Psoas muscle (tissue), 8 donors: ENCODE data around the gene COCH. TPM values are rescaled to one million over a fixed set of nuclear protein-coding genes. Genes with fewer than 3 reads are reported as not detected.

Experiments used
- ATAC-seq, 4 donors: fragments of 200-7000 bp; cut with Tn5 transposase; one replicate each; pipeline ENCODE4 v1.9.1; 2020; ENCODE audit warnings: moderate library complexity in 3 of 4, mild to moderate bottlenecking in 2 of 4
- DNase-seq, 2 donors: peaks; one replicate each; pipeline ENCODE4 v3.0.0-alpha.2; 2020
- H3K27ac ChIP-seq: fragments of 200-600 bp; one replicate; pipeline ENCODE4 v1.8.0; 2022
- H3K27me3 ChIP-seq, 3 donors: fragments of 200-600 bp in 1 of 3; one replicate each; pipeline versions ENCODE4 v1.6.1 to v1.8.0; 2013 to 2022; ENCODE audit warnings: low read length in 2 of 3, mild to moderate bottlenecking in 2 of 3, moderate library complexity in 1 of 3; ENCODE audit not compliant: insufficient read depth in 3 of 3
- H3K36me3 ChIP-seq, 2 donors: fragments of 200-600 bp in 1 of 2; one replicate each; pipeline versions ENCODE4 v1.6.1 to v1.8.0; 2013 to 2022; ENCODE audit warnings: low read depth in 1 of 2, mild to moderate bottlenecking in 1 of 2, moderate library complexity in 1 of 2; ENCODE audit not compliant: insufficient read depth in 1 of 2
- H3K4me1 ChIP-seq: fragments of 200-600 bp; one replicate; pipeline ENCODE4 v1.8.0; 2022
- H3K4me3 ChIP-seq: fragments of 200-600 bp; one replicate; pipeline ENCODE4 v1.8.0; 2022; ENCODE audit warnings: mild to moderate bottlenecking
- H3K9me3 ChIP-seq: fragments of 200-600 bp; one replicate; pipeline ENCODE4 v1.8.0; 2022
- WGBS, 3 donors: extraction: QIAGEN DNeasy Blood & Tissue Kit; methylation state at CpG; one replicate each; pipeline versions ENCODE4 v1.1.6 to v1.1.7; 2013; 5-methylcytosine and 5-hydroxymethylcytosine counted together
- intact Hi-C, 2 donors: fragments of 100-400 bp; cut with DNase I; formaldehyde crosslinking; loops; one replicate each; pipeline versions ENCODE4 v1.11.0 to v1.14.2; 2022
- long read RNA-seq, 2 donors: library from polyadenylated mRNA; unstranded; transcript quantifications; one replicate each; pipeline ENCODE4 v2.0.0, GENCODE V29; 2021
- polyA plus RNA-seq, 3 donors: library from polyadenylated mRNA; stranded (reverse); fragments of 200-250 nt; gene quantifications; one replicate each; pipeline ENCODE4 v1.2.3, GENCODE V29; 2013
- total RNA-seq, 4 donors: library from RNA; stranded (reverse); fragmentation: NEBNext Ultra II Directional in 2 of 4; extraction: Animal tissue kit (Norgen Biotek cat#: 25700) in 2 of 4; gene quantifications; one replicate each; pipeline versions ENCODE4 v1.2.1 to v1.2.4, GENCODE V29; 2021 to 2023
- TF ChIP-seq, protein P1 (sequence below): fragments of 200-600 bp; IDR thresholded peaks from one replicate; pipeline ENCODE4 v1.8.0; 2022; ENCODE audit warnings: antibody characterized with exemption
- donor health status: healthy with polysubstance abuse.
- donor health status: DM: no; HTN: no; CAD: no; lungs with moderate emphysema.
- donor health status: Bipolar disorder and iron deficiency.
- donor health status: healthy.
- donor health status: DM: yes; HTN: yes; CAD: no.
- donor health status: DM: no; HTN: no; CAD: no.
- donor health status: DM: no; HTN: no; CAD: no.
- donor health status: DM: yes; HTN: yes; CAD: no.

Gene COCH
- total RNA-seq: 1 to 10 TPM in 1 of 4 donors, under 1 TPM in 3; 0.52 to 1.4 (median 0.88) TPM
- under 1 TPM; 0.32 to 0.38 (median 0.35) TPM for polyA plus RNA-seq
- long read RNA-seq, donor 1, partial matches to known transcripts: 0 of 10 reads
- long read RNA-seq, donor 1, other reads (novel, unspliced or antisense): 9 of 10 reads
- long read RNA-seq, donor 2, partial matches to known transcripts: 0 of 40 reads
- long read RNA-seq, donor 2, other reads (novel, unspliced or antisense): 40 of 40 reads

DNA sequence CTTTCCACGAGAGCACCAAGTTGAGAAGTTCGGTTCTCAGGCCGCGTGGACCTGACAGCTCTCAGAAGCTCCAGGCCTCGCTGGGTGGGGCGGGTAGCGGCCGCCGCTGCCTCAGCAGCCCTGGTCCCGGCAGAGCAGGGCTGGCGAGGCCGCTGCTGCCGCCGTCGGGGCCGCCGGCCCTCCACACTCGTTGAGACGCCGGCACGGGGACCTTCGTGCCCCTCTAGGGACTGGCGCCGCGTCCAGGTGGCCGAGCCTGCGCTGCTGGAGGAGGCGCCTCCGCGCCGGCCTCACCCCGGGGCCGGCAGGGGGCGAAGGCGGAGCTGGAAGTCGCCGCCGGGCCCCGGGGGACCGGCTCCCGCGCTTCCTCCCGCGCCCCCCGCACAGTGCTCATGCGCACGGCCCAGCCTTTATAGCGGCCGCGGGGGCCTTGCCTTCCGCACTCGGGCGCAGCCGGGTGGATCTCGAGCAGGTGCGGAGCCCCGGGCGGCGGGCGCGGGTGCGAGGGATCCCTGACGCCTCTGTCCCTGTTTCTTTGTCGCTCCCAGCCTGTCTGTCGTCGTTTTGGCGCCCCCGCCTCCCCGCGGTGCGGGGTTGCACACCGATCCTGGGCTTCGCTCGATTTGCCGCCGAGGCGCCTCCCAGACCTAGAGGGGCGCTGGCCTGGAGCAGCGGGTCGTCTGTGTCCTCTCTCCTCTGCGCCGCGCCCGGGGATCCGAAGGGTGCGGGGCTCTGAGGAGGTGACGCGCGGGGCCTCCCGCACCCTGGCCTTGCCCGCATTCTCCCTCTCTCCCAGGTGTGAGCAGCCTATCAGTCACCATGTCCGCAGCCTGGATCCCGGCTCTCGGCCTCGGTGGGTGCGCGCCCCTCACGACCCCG is at the start of gene COCH:
TSS of gene COCH (plus strand) at position 440 of the 879 bp plus-strand sequence. CDS start at position 820, 380 bp downstream.
- no peaks in the 10 kb centered on the region for H3K9me3 ChIP-seq
- H3K36me3 ChIP-seq: no peaks in the 10 kb centered on the region
- WGBS, 3 donors: 3 to 7% (median 4%) methylated on average over 51 to 99 of the region's 99 CpGs
- TF ChIP-seq, protein P1, sequence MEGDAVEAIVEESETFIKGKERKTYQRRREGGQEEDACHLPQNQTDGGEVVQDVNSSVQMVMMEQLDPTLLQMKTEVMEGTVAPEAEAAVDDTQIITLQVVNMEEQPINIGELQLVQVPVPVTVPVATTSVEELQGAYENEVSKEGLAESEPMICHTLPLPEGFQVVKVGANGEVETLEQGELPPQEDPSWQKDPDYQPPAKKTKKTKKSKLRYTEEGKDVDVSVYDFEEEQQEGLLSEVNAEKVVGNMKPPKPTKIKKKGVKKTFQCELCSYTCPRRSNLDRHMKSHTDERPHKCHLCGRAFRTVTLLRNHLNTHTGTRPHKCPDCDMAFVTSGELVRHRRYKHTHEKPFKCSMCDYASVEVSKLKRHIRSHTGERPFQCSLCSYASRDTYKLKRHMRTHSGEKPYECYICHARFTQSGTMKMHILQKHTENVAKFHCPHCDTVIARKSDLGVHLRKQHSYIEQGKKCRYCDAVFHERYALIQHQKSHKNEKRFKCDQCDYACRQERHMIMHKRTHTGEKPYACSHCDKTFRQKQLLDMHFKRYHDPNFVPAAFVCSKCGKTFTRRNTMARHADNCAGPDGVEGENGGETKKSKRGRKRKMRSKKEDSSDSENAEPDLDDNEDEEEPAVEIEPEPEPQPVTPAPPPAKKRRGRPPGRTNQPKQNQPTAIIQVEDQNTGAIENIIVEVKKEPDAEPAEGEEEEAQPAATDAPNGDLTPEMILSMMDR: peak; percentile 19
- ATAC-seq: peak; percentile 48 to 76 (median 58)
- H3K4me3 ChIP-seq: peak within 1 kb of the TSS; percentile 75
- H3K27me3 ChIP-seq: peaks cover 0 to 59% (median 20%) of the 10 kb centered on the region in 3 donors
- intact Hi-C loops: no loop called here
- H3K4me1 ChIP-seq: peaks cover 10% of the 10 kb centered on the region
- peak; percentile 33 to 50 for DNase-seq
- H3K27ac ChIP-seq: no peak within 1 kb of the TSS

DNA sequence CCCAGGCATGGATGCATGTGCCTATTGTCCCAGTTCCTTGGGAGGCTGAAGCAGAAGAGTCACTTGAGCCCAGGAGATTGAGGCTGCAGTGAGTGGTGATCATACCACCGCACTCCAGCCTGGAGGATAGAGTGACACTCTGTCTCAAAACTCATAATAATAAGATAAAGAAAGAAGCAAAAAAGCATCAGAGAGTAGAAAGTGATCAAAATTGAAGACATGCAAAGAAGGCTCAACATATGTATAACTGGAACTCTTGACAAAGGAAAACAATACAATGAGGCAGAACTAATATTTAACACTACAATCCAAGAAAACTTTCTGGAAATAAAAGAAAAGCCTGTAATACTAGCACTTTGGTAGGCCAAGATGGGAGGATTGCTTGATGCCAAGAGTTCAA is 48.3 kb upstream of the COCH start:
- intact Hi-C loops: no loop called here

DNA sequence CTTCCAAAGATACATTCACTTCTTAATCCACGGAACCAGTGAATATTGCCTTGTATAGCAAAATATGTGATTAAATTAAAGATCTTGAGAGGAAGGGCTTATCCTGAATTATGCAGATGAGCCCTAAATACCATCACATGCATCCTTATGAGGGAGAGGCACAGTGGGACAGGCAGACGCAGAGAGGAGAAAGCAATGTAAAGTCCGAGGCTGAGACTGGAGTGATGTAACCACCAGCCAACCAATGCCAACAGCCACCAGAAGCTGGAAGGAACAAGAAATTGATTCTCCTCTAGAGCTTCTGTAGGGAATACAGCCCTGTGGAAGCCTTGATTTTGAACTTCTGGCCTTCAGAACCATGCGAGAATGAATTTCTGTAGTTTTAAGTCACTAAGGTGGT is 44.5 kb upstream of the COCH start:
- DNase-seq: no peak
- no peaks in the 10 kb centered on the region for H3K36me3 ChIP-seq
- intact Hi-C loops: no loop called here
- no peak overlapping the region for H3K27ac ChIP-seq
- no peak for ATAC-seq
- peaks cover 14% of the 10 kb centered on the region for H3K9me3 ChIP-seq
- no peak overlapping the region for H3K4me3 ChIP-seq
- no peaks in the 10 kb centered on the region for H3K4me1 ChIP-seq
- WGBS, 3 donors: 58 to 79% (median 76%) methylated on average over 4 of the region's 4 CpGs
- H3K27me3 ChIP-seq: no peaks in the 10 kb centered on the region
- TF ChIP-seq, protein P1: no peak

More for the DNA sequence above, 48.3 kb upstream of the COCH start:
- Histone ChIP-seq H3K9me3 (peaks cover 14% of the 10 kb centered on the region), H3K4me1 (no peaks in the 10 kb centered on the region), H3K36me3 (no peaks in the 10 kb centered on the region), H3K4me3 (no peak overlapping the region), H3K27ac (no peak overlapping the region), H3K27me3 (no peaks in the 10 kb centered on the region)
- ATAC-seq (no peak), DNase-seq (no peak)
- TF ChIP-seq, protein P1: no peak
- 97 to 100% (median 98%) methylated on average over 1 of the region's 1 CpG for WGBS, 3 donors

DNA sequence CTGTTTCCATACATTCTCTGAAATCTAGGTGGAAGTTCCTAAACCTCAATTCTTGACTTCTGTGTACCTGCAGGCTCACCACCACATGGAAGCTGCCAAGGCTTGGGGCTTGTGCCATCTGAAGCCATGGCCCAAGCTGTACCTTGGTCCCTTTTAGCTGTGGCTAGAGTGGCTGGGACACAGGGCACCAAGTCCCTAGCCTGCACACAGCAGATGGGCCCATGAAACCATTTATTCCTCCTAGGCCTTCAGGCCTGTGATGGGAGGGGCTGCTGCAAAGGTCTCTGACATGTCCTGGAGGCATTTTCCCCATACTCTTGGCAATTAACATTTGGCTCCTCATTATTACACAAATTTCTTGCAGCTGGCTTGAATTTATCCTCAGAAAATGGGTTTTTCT is 40.0 kb upstream of the COCH start:
- TF ChIP-seq, protein P1: no peak
- no peaks in the 10 kb centered on the region for H3K4me1 ChIP-seq
- intact Hi-C loops: no loop called here
- no peak for DNase-seq
- no peak overlapping the region for H3K27ac ChIP-seq
- no peak for ATAC-seq
- no peak overlapping the region for H3K4me3 ChIP-seq
- no peaks in the 10 kb centered on the region for H3K27me3 ChIP-seq
- H3K36me3 ChIP-seq: no peaks in the 10 kb centered on the region
- H3K9me3 ChIP-seq: no peaks in the 10 kb centered on the region
